ENCODE data around the gene HTRA1.

GRCh38 chr10:122486406-122487080 is 25.2 kb downstream of the HTRA1 start:
- TF ChIP-seq CTCF (IDR thresholded peaks at IDR 0.05) (no peak), EZH2phosphoT487 (IDR thresholded peaks at IDR 0.05) (no peak)

Data from neural progenitor cell (in vitro differentiated cells).